ENCODE data around the gene SLC9A9.

DNA sequence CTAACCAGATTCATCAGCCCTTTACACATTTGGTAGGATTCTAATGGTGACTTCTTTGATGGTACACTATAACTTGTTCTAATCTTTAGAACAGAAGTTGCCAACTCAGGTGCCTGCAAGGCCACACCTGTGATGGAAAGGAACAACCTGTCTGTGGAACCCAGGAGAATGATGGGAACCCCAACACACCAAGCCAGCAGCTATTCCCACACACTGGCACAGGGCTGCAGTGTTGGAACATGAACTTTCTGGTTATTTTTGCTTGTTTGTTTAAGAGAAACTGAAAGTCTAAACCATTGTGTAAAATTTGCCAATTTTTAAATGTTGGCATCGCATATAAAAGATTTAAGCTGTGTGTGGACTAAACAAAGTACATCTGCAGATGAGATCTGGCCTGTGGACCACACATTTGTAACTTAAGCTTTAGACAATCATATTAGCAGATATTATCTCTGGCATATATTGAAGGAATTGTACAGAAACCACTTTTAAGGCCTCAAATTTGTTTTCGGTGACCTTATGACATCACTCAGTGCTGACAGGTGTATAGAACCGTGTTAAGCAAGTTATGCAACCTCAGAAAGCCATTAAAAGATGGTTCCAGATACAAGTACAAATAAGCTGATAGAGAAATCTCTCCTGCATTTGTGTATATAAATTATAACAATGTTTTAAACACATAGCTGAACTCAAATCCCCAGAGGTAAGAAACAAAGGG is 242.9 kb downstream of the SLC9A9 start:
- TF ChIP-seq SP1 (IDR thresholded peaks at IDR 0.05; ENCODE audit: low read depth, low read length) (no peak), HDAC2 (IDR thresholded peaks at IDR 0.05) (no peak), DPF2 (IDR thresholded peaks at IDR 0.05) (no peak), SIN3A (IDR thresholded peaks at IDR 0.05; ENCODE audit: low read depth, low read length) (no peak)
- TF ChIP-seq, protein P1, sequence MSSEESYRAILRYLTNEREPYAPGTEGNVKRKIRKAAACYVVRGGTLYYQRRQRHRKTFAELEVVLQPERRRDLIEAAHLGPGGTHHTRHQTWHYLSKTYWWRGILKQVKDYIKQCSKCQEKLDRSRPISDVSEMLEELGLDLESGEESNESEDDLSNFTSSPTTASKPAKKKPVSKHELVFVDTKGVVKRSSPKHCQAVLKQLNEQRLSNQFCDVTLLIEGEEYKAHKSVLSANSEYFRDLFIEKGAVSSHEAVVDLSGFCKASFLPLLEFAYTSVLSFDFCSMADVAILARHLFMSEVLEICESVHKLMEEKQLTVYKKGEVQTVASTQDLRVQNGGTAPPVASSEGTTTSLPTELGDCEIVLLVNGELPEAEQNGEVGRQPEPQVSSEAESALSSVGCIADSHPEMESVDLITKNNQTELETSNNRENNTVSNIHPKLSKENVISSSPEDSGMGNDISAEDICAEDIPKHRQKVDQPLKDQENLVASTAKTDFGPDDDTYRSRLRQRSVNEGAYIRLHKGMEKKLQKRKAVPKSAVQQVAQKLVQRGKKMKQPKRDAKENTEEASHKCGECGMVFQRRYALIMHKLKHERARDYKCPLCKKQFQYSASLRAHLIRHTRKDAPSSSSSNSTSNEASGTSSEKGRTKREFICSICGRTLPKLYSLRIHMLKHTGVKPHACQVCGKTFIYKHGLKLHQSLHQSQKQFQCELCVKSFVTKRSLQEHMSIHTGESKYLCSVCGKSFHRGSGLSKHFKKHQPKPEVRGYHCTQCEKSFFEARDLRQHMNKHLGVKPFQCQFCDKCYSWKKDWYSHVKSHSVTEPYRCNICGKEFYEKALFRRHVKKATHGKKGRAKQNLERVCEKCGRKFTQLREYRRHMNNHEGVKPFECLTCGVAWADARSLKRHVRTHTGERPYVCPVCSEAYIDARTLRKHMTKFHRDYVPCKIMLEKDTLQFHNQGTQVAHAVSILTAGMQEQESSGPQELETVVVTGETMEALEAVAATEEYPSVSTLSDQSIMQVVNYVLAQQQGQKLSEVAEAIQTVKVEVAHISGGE (CRISPR knock-in tag; IDR thresholded peaks at IDR 0.05): no peak
